ENCODE results near the gene YDJC. TPM values are rescaled to one million over a fixed set of nuclear protein-coding genes. Genes with fewer than 3 reads are reported as not detected.

YDJC gene
- total and polyA plus RNA-seq, 2 of the 13 experiments (the other 11 are each of a cell fraction or from before 2014, with no cell fraction given), result 15.3 to 32.0 TPM

GRCh38 chr22:21629255-21630149 is at the start of gene YDJC (continued):
- TF ChIP-seq GFI1 (CRISPR knock-in tag; IDR thresholded peaks at IDR 0.05; ENCODE audit: borderline replicate concordance) (peak; percentile 65; the same call in 1 of the 2 replicates), NR2F2 (IDR thresholded peaks at IDR 0.05; ENCODE audit: borderline replicate concordance, low read depth) (no peak), SETDB1 (CRISPR knock-in tag; IDR thresholded peaks at IDR 0.05; ENCODE audit: borderline replicate concordance) (no peak), ZBTB10 (CRISPR knock-in tag; IDR thresholded peaks at IDR 0.05; ENCODE audit: borderline replicate concordance) (peak; percentile 52; the same call in 1 of the 2 replicates), TCF7L2 (IDR thresholded peaks at IDR 0.05; ENCODE audit: low read depth, low read length) (no peak), POGZ (CRISPR knock-in tag; IDR thresholded peaks at IDR 0.05) (peak; percentile 55; the same call in 1 of the 2 replicates), ISL2 (CRISPR knock-in tag; IDR thresholded peaks at IDR 0.05) (peak; percentile 85), KLF11 (CRISPR knock-in tag; IDR thresholded peaks at IDR 0.05) (peak; percentile 70; the same call in 1 of the 2 replicates), BRF2 (CRISPR knock-in tag; IDR thresholded peaks at IDR 0.05) (peak; percentile 65), GATAD1 (CRISPR knock-in tag; IDR thresholded peaks at IDR 0.05) (peak; percentile 92), ARID3A (IDR thresholded peaks at IDR 0.05; ENCODE audit: low read depth, low read length) (no peak), SMAD3 (CRISPR knock-in tag; IDR thresholded peaks at IDR 0.05) (peak; percentile 81; the same call in 1 of the 2 replicates), ZNF253 (CRISPR knock-in tag; IDR thresholded peaks at IDR 0.05; ENCODE audit: borderline replicate concordance) (peak; percentile 32), FOSL1 (CRISPR knock-in tag; IDR thresholded peaks at IDR 0.05; ENCODE audit: borderline replicate concordance) (0 out of 2 replicates have a peak, but pooled peaks have one; percentile 31), ZNF549 (CRISPR knock-in tag; IDR thresholded peaks at IDR 0.05) (0 out of 2 replicates have a peak, but pooled peaks have one; percentile 78)
